ENCODE data around the gene LPXN. TPM values are rescaled to one million over a fixed set of nuclear protein-coding genes. Genes with fewer than 3 reads are reported as not detected.

The LPXN gene
- total RNA-seq, 1 experiment from 2014 or later, result 3.0 TPM

DNA sequence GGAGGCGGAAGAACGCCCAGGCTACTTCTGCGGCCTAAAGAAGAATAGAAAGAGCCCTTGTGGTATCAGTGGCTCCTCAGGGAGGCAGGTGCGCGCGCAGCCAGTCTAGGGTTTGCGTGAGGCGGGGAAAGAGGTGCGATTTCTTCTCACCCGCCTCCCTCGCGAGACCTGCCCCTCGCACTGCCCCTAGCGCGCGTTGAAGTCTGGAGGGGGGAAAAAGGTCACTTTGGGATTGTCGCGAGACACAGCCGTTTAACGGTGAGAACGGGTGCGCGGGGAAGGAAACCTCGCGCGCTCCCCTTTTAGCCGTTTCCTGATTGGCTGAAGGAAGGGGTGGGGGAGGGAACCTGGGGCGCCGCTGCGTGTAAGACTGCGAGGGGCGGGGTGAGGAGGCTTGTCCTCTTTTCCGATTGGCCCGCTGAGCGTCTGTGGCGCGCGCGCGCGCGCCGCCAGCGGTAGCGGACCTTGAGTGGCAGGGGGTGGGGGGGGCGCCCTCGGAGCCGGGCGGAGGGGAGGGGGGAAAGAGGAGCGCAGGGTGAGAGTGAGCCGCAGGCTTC, 3.1 kb upstream of the LPXN start, which contains the start of gene ZFP91:
TSS of gene ZFP91 (plus strand) at position 429 of the 557 bp plus-strand sequence. CDS start 219 bp downstream, outside the sequence.
- BruUV-seq (replicated peaks), result no TSS peak
- POLR2A ChIA-PET, result interaction anchor here (0.6 kb wide), 1 partner anchor 51 kb away, joined by 4 read pairs; no protein-coding TSS in a partner anchor
- Histone ChIP-seq H3K4me3 (ENCODE audit: low read depth in 2 of 2, low read length in 2 of 2) (peak within 1 kb of the TSS; percentile 92 to 94), H3K4me1 (ENCODE audit: control insufficient read depth, insufficient read depth, low read length) (peaks cover 45% of the 10 kb centered on the region), H3K36me3 (ENCODE audit: control insufficient read depth, insufficient read depth, low read length) (peaks cover 12% of the 10 kb centered on the region), H3K27ac (ENCODE audit: low read length) (peak within 1 kb of the TSS; percentile 100), H3K27me3 (ENCODE audit: control insufficient read depth, insufficient read depth, low read length) (no peaks in the 10 kb centered on the region), H3K9me3 (ENCODE audit: control insufficient read depth, insufficient read depth, low read depth, low read length) (no peaks in the 10 kb centered on the region)
- CTCF ChIA-PET, result no interaction called here
- in situ Hi-C loops (cut with HindIII; ENCODE audit: low pct_unique_long_range_greater_than_20kb, low sequenced_read_pairs) (no loop called here), intact Hi-C loops (cut with micrococcal nuclease; ENCODE audit: unreplicated experiment) (loop anchor here (10.0 kb wide), 1 partner anchor 96 kb away; no protein-coding TSS in a partner anchor)
- DNase-seq (ENCODE audit: low read depth, low spot score) (peak; percentile 88), ATAC-seq (peak; percentile 82)
- 0 out of 2 replicates have a peak, but pooled peaks have one; percentile 26 for TF ChIP-seq POLR2AphosphoS5 (IDR thresholded peaks at IDR 0.05; ENCODE audit: low read depth, low read length)
- TF ChIP-seq TCF7L2 (IDR thresholded peaks at IDR 0.05; ENCODE audit: low read depth, low read length), result no peak
- TF ChIP-seq, protein P1, sequence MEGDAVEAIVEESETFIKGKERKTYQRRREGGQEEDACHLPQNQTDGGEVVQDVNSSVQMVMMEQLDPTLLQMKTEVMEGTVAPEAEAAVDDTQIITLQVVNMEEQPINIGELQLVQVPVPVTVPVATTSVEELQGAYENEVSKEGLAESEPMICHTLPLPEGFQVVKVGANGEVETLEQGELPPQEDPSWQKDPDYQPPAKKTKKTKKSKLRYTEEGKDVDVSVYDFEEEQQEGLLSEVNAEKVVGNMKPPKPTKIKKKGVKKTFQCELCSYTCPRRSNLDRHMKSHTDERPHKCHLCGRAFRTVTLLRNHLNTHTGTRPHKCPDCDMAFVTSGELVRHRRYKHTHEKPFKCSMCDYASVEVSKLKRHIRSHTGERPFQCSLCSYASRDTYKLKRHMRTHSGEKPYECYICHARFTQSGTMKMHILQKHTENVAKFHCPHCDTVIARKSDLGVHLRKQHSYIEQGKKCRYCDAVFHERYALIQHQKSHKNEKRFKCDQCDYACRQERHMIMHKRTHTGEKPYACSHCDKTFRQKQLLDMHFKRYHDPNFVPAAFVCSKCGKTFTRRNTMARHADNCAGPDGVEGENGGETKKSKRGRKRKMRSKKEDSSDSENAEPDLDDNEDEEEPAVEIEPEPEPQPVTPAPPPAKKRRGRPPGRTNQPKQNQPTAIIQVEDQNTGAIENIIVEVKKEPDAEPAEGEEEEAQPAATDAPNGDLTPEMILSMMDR (IDR thresholded peaks at IDR 0.05), result no peak
- TF ChIP-seq, protein P2, sequence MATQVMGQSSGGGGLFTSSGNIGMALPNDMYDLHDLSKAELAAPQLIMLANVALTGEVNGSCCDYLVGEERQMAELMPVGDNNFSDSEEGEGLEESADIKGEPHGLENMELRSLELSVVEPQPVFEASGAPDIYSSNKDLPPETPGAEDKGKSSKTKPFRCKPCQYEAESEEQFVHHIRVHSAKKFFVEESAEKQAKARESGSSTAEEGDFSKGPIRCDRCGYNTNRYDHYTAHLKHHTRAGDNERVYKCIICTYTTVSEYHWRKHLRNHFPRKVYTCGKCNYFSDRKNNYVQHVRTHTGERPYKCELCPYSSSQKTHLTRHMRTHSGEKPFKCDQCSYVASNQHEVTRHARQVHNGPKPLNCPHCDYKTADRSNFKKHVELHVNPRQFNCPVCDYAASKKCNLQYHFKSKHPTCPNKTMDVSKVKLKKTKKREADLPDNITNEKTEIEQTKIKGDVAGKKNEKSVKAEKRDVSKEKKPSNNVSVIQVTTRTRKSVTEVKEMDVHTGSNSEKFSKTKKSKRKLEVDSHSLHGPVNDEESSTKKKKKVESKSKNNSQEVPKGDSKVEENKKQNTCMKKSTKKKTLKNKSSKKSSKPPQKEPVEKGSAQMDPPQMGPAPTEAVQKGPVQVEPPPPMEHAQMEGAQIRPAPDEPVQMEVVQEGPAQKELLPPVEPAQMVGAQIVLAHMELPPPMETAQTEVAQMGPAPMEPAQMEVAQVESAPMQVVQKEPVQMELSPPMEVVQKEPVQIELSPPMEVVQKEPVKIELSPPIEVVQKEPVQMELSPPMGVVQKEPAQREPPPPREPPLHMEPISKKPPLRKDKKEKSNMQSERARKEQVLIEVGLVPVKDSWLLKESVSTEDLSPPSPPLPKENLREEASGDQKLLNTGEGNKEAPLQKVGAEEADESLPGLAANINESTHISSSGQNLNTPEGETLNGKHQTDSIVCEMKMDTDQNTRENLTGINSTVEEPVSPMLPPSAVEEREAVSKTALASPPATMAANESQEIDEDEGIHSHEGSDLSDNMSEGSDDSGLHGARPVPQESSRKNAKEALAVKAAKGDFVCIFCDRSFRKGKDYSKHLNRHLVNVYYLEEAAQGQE (IDR thresholded peaks at IDR 0.05; ENCODE audit: insufficient read depth in 1 of 2, low read depth in 2 of 2, low read length in 1 of 2), result no peak
- 0 out of 2 replicates have a peak, but pooled peaks have one; percentile 44 for TF ChIP-seq SIN3A (IDR thresholded peaks at IDR 0.05; ENCODE audit: borderline replicate concordance, insufficient read depth, low read depth, low read length)

DNA sequence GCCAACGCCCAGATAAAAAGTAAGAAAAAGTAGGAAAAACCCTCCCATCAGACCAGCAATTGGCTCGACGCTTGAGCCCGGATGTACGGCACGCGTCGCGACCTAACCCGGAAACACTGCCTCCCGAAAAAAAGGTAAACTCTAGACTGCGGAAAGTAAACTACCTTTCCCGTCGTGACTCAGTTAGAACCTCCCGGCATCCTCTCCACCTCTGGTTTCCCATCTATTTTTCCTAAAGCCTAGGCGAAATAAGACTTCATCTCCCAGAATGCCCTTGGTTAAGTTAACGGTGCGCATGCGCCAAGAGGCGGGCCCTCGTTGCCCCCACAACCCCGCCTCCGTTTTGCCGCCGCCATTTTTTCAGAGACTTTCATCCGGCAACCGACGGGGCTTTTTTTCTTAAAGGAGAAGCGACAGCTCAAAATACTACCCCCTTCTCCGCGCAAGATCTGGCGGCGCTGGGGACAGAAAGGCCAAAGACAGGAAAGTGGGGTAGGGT, 2.5 kb upstream of the LPXN start:
- CTCF ChIA-PET, result no interaction called here
- BruUV-seq (replicated peaks), result no TSS peak
- in situ Hi-C loops (cut with HindIII; ENCODE audit: low pct_unique_long_range_greater_than_20kb, low sequenced_read_pairs), result no loop called here
- DNase-seq (ENCODE audit: low read depth, low spot score) (peak; percentile 96), ATAC-seq (peak; percentile 84)
- H3K4me1 ChIP-seq (ENCODE audit: control insufficient read depth, insufficient read depth, low read length), result peaks cover 43% of the 10 kb centered on the region
- intact Hi-C loops (cut with micrococcal nuclease; ENCODE audit: unreplicated experiment), result loop anchor here (10.0 kb wide), 1 partner anchor 97 kb away; no protein-coding TSS in a partner anchor
- POLR2A ChIA-PET, result interaction anchor here (0.6 kb wide), 1 partner anchor 51 kb away, joined by 4 read pairs; no protein-coding TSS in a partner anchor
- H3K4me3 ChIP-seq (ENCODE audit: low read depth in 2 of 2, low read length in 2 of 2), result peak overlapping the region; percentile 84 to 94
- no peaks in the 10 kb centered on the region for H3K9me3 ChIP-seq (ENCODE audit: control insufficient read depth, insufficient read depth, low read depth, low read length)
- peaks cover 12% of the 10 kb centered on the region for H3K36me3 ChIP-seq (ENCODE audit: control insufficient read depth, insufficient read depth, low read length)
- H3K27me3 ChIP-seq (ENCODE audit: control insufficient read depth, insufficient read depth, low read length), result no peaks in the 10 kb centered on the region
- H3K27ac ChIP-seq (ENCODE audit: low read length), result peak overlapping the region; percentile 100
- TF ChIP-seq SIN3A (IDR thresholded peaks at IDR 0.05; ENCODE audit: borderline replicate concordance, insufficient read depth, low read depth, low read length) (peak; percentile 77; the same call in 1 of the 2 replicates), POLR2AphosphoS5 (IDR thresholded peaks at IDR 0.05; ENCODE audit: low read depth, low read length) (peak; percentile 30; the same call in 1 of the 2 replicates), TCF7L2 (IDR thresholded peaks at IDR 0.05; ENCODE audit: low read depth, low read length) (0 out of 2 replicates have a peak, but pooled peaks have one; percentile 39)
- TF ChIP-seq, protein P2 (IDR thresholded peaks at IDR 0.05; ENCODE audit: insufficient read depth in 1 of 2, low read depth in 2 of 2, low read length in 1 of 2), result no peak
- TF ChIP-seq, protein P1 (IDR thresholded peaks at IDR 0.05), result no peak

Data from Panc1 (cell line).